H54 (cell line): ENCODE results near the gene ZNF345.

Experiments used
- DNase-seq: peaks from one replicate; pipeline ENCODE4 v3.0.0; 2011; ENCODE audit warnings: low spot score, mixed read lengths; ENCODE audit not compliant: insufficient read length
- FAIRE-seq: peaks from 3 replicates; lab custom pipeline; 2011; peaks lifted over from hg19 to GRCh38; lab: Jason Lieb, UNC
- POLR2A ChIP-seq: IDR thresholded peaks from 2 replicates; pipeline ENCODE4 v1.6.1; 2011; ENCODE audit warnings: low read depth, mild to moderate bottlenecking, low read length

Gene ZNF345

DNA sequence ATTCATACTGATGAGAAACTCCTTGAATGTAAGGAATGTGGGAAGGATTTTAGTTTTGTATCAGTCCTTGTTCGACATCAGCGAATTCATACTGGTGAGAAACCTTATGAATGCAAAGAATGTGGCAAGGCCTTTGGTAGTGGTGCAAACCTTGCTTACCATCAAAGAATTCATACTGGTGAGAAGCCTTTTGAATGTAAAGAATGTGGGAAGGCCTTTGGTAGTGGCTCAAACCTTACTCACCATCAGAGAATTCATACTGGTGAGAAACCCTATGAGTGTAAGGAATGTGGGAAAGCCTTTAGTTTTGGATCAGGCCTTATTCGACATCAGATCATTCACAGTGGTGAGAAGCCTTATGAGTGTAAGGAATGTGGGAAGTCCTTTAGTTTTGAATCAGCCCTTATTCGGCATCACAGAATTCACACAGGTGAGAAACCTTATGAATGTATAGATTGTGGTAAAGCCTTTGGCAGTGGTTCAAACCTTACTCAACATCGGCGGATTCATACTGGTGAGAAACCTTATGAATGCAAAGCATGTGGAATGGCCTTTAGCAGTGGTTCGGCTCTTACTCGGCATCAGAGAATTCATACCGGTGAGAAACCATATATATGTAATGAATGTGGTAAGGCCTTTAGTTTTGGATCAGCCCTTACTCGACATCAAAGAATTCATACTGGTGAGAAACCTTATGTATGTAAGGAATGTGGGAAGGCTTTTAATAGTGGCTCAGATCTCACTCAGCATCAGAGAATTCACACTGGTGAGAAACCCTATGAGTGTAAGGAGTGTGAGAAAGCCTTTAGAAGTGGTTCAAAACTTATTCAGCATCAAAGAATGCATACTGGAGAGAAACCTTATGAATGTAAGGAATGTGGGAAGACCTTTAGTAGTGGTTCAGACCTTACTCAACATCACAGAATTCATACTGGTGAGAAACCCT is 26.6 kb downstream of the ZNF345 start:
- DNase-seq (no peak), FAIRE-seq (peak; percentile 78)
- no peak for TF ChIP-seq POLR2A

DNA sequence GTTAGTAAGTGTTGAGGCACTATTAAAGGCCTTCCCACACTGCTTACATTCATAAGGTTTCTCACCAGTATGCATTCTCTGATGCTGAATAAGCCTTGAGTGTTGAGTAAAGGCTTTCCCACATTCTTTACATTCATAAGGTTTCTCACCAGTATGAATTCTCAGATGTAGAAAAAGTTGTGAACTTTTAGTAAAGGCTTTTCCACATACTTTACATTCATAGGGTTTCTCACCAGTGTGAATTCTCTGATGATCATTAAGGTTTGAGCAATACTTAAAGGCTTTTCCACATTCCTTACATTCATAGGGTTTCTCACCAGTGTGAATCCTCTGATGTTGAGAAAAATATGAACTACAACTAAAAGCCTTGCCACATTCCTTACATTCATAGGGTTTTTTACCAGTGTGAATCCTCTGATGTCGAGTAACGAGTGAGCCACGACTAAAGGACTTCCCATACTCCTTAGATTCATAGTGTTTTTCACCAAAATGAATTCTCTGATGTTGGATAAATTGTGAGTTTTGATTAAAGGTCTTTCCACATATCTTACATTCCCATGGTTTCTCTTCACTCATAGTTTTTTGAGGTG is 41.2 kb downstream of the ZNF345 start:
- DNase-seq (no peak), FAIRE-seq (peak; percentile 80)
- no peak for TF ChIP-seq POLR2A

DNA sequence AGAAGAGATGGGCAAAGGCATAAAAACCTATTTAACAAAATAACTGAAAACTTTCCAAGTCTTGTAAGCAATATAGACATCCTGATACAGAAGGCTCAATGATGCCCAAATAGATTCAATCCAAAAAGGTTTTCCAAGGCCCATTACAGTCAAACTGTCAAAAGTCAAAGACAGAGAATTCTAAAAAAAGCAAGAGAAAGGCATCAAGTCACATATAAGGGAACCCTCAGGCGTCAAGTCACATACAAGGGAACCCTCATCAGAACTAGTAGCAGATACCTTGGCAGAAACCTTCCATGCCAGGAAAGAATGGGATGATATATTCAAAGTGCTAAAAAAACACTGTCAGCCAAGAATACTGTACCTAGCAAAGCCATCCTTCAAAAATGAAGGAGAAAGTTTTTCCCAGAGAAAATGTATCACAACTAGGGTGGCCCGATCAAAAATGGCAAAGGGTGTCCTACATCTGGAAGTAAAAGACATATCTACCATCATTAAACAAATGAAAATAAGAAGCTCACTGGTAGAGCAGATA is 44.2 kb downstream of the ZNF345 start:
- FAIRE-seq (peak; percentile 6), DNase-seq (no peak)
- TF ChIP-seq POLR2A = no peak

DNA sequence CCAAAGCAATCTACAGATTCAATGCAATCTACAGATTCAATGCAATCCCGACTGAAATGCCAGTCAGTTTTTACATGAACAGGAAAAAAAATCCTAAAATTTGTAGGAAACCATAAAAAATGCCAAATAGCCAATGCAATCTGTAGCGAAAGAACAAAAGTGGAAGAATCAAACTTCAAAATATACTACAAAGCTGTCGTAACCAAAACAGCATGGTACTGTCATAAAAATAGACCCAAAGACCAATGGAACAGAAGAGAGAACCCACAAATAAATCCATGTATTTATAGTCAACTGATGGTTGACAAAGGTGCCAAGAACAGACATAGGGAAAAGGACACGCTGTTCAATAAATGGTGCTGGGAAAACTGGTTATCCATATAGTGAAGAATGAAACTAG is 47.7 kb downstream of the ZNF345 start:
- no peak for TF ChIP-seq POLR2A
- DNase-seq = no peak
- no peak for FAIRE-seq

DNA sequence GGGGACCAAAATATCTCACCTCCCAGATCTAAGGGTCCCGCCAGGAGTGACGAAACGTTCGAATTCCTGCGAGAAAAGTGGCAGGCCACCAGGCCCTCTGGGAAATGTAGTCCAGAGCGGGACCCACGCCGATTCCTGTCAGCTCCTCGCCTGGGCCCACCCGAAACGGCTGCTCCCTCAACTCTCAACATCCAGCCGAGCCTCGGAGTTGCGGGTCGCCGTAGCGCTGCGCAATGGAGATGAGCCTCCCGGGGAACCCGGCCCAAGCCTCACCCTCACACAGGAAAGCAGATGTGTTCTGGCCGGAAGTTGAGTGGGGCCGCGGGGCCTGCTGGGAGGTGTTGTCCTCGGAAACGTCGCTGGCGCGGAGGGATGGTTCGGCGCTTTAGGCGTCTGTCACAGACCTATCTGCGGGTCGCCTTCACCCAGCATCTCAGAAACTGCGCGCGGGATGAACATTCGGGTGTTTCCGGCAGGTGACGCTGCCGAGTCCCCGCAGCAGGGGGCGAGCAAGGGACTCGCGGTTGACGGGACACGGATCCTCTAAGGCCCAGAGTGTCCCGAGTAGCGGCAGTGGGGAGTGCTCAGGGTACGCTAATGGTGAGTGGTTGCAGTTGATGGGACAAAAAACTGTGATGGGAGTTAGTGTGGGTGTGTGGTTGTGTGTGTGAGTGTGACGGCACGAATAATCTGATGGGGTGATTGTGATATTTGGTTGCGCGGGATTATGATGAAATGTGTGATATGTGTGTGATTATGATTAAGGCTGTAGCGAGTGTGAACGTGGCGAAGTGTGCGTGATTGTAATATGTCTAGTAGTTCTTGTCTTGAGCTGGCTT is 65.5 kb downstream of the ZNF345 start, which contains the start of the genes ZNF568 and ZNF829:
TSS of gene ZNF568 (plus strand) at position 341 of the 839 bp plus-strand sequence. CDS start 6,439 bp downstream, outside the sequence.
TSS of gene ZNF829 (minus strand) at position 300 of the 839 bp plus-strand sequence. CDS start 1,124 bp downstream, outside the sequence.
- peak; percentile 34 for TF ChIP-seq POLR2A
- peak; percentile 78 for FAIRE-seq
- peak; percentile 88 for DNase-seq

DNA sequence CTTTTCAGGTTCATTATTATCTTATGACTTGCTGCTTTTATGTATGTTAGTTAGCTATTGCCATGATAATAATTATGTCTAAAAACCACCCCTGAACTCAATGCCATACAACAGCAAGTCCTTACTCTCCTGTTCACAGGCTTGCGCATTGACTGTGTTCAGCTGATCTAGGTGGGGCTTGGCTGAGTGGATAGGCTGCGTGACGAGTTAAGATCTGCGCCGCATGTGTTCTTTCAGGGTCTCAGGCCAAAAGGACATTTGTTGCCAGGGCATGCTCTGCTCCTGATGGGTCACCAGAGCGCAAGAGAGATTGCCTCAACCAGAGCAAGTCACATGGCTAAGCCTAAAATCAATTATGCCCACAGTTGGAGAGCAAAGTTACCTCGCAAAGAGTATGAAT is 66.3 kb downstream of the ZNF345 start:
- no peak for TF ChIP-seq POLR2A
- FAIRE-seq = peak; percentile 71
- no peak for DNase-seq

DNA sequence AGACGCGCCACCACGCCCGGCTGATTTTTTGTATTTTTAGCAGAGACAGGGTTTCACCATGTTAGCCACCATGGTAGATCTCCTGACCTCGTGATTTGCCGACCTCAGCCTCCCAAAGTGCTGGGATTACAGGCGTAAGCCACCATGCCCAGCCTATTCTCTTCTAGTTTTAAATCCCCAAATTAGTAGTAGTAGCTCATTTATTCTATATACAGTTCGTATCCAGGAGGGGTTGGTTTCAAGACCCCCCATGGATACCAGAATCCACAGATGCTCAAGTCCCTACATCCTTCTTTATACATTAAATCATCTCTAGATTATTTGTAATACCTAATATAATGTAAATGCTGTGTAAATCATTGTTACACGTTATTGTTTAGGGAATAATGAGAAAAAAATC is 67.4 kb downstream of the ZNF345 start:
- TF ChIP-seq POLR2A = no peak
- no peak for FAIRE-seq

More for the DNA sequence above, 67.4 kb downstream of the ZNF345 start:
- no peak for DNase-seq
